Vagina (tissue), 2 donors: ENCODE data around the gene TLE3.

Experiments used
- CTCF ChIP-seq, 3 experiments: fragments of 450-650 bp in 2 of 3; fragments of 200-600 bp in 1 of 3; sonication (generic) in 1 of 3; IDR thresholded peaks; one replicate each; pipeline ENCODE4 v1.5.1; 2017 to 2019; ENCODE audit warnings: antibody characterized with exemption in 3 of 3, mild to moderate bottlenecking in 2 of 3, moderate library complexity in 2 of 3
- POLR2A ChIP-seq, 2 donors: fragments of 450-650 bp; IDR thresholded peaks; one replicate each; pipeline ENCODE4 v1.6.1; 2017; ENCODE audit warnings: antibody characterized with exemption in 2 of 2, mild to moderate bottlenecking in 2 of 2, moderate library complexity in 2 of 2
- POLR2AphosphoS5 ChIP-seq, 2 donors: sonication (generic); formaldehyde crosslinking; IDR thresholded peaks; one replicate each; pipeline ENCODE4 v1.9.0; 2017; ENCODE audit warnings: antibody characterized with exemption in 2 of 2, mild to moderate bottlenecking in 2 of 2, low read depth in 1 of 2; ENCODE audit not compliant: insufficient read depth in 1 of 2

DNA sequence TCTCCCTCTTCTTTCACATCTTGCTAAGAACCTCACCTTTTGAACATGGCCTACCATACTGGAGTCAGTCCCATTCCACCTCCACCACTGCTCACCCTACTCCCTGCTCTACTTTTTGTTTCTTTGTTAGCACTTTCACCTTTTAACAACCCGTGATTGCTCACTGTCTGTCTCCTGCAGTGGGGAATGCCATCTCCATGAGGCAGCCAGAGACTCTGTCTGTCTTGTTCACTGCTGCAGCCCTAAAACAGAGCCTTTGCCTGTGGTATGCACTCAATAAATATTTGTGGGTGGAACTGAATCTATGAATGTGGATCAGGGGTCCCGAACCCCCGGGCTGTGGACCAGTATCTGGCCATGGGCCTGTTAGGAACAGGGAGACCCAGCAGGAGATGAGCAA is 16.5 kb upstream of the TLE3 start:
- TF ChIP-seq CTCF (IDR thresholded peaks at IDR 0.05) (no peak), POLR2AphosphoS5 (IDR thresholded peaks at IDR 0.05; ENCODE audit: insufficient read depth in 1 of 2, low read depth in 1 of 2) (no peak), POLR2A (IDR thresholded peaks at IDR 0.05) (no peak)
